VCaP (cell line): ENCODE measurements around the gene AMHR2.
"Not testable (repeated sequence)": the region's sequence is repeated elsewhere in the genome, so short reads cannot be mapped to it uniquely, and the experiment has no call there.

Source experiments
- H3K27ac ChIP-seq: fragments of 450-650 bp; 2 replicates; pipeline ENCODE4 v1.5.1; 2017
- CTCF ChIP-seq: fragments of 450-650 bp; conservative IDR thresholded peaks from 2 replicates; pipeline ENCODE4 v1.5.1; 2017; ENCODE audit warnings: mild to moderate bottlenecking, moderate library complexity

The AMHR2 gene

GRCh38 chr12:53419756-53420155 lies 3.9 kb upstream of the AMHR2 start:
- no peak for TF ChIP-seq CTCF
- H3K27ac ChIP-seq = no peak overlapping the region

- not testable (repeated sequence) for H3K27ac ChIP-seq
These were observed 1.4 kb upstream of the AMHR2 start for GRCh38 chr12:53422247-53422646.

- TF ChIP-seq CTCF = no peak
- H3K27ac ChIP-seq = peak overlapping the region; percentile 73; the same call in 1 of the 2 replicates
These were observed 1.2 kb downstream of the AMHR2 start for GRCh38 chr12:53424626-53425514.

GRCh38 chr12:53425515-53426150 lies 2.0 kb downstream of the AMHR2 start:
- TF ChIP-seq CTCF = no peak
- peak overlapping the region; percentile 73 for H3K27ac ChIP-seq

- H3K27ac ChIP-seq = peak overlapping the region; percentile 73
- no peak for TF ChIP-seq CTCF
These were observed 4.4 kb downstream of the AMHR2 start for GRCh38 chr12:53427905-53428594.

- H3K27ac ChIP-seq = no peak overlapping the region
- no peak for TF ChIP-seq CTCF
These were observed 5.1 kb downstream of the AMHR2 start for GRCh38 chr12:53428741-53429140.

GRCh38 chr12:53430116-53430515 lies 6.5 kb downstream of the AMHR2 start:
- no peak for TF ChIP-seq CTCF
- H3K27ac ChIP-seq = no peak overlapping the region
